ENCODE results near the gene MRPL2.

MRPL2 gene

DNA sequence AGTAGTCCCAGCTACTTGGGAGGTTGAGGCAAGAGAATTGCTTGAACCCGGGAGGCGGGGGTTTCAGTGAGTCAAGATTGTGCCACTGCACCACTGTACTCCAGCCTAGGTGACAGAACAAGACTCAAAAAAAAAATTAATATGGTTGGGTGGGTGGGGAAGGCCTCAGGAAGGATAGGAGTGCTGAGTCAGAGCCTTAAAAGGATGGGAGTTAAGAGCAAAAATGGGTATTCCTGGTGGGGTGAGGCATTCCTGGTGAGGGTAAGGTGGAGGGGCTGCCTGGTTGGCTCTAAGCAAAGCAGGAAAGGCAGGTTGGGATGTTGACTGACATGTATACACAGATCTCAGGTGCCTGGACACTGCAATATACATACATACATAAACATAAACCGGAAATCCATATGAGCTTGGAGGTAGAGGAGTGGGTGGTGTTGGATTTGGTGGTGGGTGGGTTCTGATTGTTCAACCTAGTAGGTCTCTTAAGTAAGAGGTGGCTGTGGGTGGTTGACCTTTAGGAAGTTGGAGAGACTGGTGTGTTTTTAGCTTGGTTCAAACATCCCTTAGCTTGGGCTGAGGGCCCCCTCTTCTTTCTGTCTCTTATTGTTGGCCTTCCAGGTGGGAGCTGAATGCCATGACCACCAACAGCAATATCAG lies 39.1 kb downstream of the MRPL2 start:
- no peak for DNase-seq (ENCODE audit: low read depth)
- no peak overlapping the region for H3K4me3 ChIP-seq (ENCODE audit: low read length)
- TF ChIP-seq CTCF (conservative IDR thresholded peaks at IDR 0.05; ENCODE audit: low read depth, low read length): no peak

DNA sequence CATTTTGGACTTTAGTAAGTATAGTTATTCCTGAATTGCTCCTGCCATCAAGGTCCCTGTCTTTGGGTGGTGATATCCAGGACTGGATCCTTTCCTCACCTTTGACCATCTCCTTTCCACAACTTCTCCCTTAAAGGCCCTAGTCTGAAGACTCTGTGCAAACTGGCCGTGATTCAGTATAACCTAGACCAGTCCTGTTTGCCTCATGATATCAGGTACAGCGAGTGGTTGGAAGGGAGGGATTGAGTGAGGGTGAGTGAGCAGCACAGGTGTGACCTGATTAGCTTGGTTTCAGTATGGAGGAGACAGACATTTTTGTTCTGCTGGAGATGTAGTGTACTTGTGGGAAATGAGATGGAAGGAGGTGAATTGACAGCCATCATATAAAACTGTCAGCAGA lies 40.1 kb downstream of the MRPL2 start:
- H3K4me3 ChIP-seq (ENCODE audit: low read length): no peak overlapping the region
- TF ChIP-seq CTCF (conservative IDR thresholded peaks at IDR 0.05; ENCODE audit: low read depth, low read length): no peak
- no peak for DNase-seq (ENCODE audit: low read depth)

- no peak for DNase-seq (ENCODE audit: low read depth)
- no peak overlapping the region for H3K4me3 ChIP-seq (ENCODE audit: low read length)
- no peak for TF ChIP-seq CTCF (conservative IDR thresholded peaks at IDR 0.05; ENCODE audit: low read depth, low read length)
Measured at GRCh38 chr6:43016943-43017334, 42.3 kb downstream of the MRPL2 start.

DNA sequence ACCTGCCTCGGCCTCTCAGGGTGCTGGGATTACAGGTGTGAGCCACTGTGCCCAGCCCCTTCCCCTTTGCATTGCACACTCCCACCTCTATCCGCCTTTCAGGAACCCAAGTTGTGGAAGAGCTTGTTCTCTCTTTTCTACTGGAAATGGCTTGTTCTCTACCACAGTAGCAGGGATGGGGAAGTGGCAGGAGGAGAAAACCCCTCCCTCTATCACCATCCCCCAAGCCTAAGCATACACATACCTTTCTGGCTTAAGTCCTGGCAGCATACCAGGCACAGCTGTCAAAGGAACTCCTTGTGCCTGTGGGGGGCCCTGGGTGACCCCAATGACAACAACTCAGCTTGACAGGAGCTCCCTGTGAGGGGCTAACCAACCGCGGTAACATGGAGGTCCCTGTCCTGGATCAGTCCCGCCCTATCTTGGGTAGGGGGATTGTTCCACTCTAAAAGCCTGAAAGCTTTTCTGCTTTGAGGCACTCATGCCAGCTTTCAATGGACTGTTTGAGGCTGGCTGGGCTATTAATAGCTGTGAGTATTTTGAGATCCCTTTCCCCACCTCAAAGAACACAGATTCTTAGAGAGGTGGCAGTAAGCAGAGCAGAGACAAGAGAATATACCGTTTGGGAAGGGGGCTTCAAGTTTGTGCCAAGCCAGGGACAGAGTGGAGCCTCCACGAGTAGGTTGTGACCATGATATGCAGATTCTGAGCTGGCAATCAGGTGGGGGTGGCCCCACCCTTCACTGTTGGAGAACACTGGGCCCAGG lies 42.9 kb downstream of the MRPL2 start:
- no peak for TF ChIP-seq CTCF (conservative IDR thresholded peaks at IDR 0.05; ENCODE audit: low read depth, low read length)
- H3K4me3 ChIP-seq (ENCODE audit: low read length): no peak overlapping the region
- no peak for DNase-seq (ENCODE audit: low read depth)

GRCh38 chr6:43014434-43014909 lies 44.8 kb downstream of the MRPL2 start:
- no peak for TF ChIP-seq CTCF (conservative IDR thresholded peaks at IDR 0.05; ENCODE audit: low read depth, low read length)
- peak overlapping the region; percentile 94 for H3K4me3 ChIP-seq (ENCODE audit: low read length)
- DNase-seq (ENCODE audit: low read depth): no peak

DNA sequence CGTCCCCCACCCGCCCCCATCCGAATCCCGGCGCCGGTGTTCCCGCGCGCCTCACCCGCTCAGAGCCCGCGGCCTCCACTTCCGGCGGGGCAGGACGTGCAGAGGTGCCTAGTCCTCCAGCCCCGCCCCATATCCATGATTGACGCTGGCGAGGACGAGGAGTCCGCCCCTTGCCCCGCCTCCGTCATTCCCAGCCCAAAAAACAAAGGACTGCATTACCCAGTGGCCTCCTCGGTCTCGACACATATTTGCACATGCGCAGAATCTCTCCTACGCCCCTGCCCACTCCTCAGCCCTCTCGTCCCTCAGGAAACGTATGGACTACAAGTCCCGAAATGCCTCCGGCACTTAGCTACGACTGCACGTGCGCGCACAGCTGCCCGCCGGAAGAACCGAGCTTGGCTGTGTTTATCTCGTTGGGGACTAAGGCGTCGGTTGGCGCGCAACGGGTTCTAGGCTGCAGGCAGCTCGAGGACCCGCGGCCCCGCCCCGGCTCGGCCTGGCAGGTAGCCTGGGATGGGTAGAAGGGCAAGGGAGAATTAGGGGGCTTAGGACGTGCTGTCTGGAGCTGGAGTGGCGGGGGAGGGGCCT lies 45.3 kb downstream of the MRPL2 start, which contains the start of the genes KLHDC3 and MEA1:
TSS of gene KLHDC3 (plus strand) at position 407 of the 591 bp plus-strand sequence. CDS start 2,944 bp downstream, outside the sequence.
TSS of gene MEA1 (minus strand) at position 104 of the 591 bp plus-strand sequence. CDS start 133 bp downstream, outside the sequence.
- H3K4me3 ChIP-seq (ENCODE audit: low read length): peak within 1 kb of the TSS; percentile 94
- peak; percentile 99 for DNase-seq (ENCODE audit: low read depth)
- no peak for TF ChIP-seq CTCF (conservative IDR thresholded peaks at IDR 0.05; ENCODE audit: low read depth, low read length)
